Measurements from ENCODE around the gene SMYD2.

DNA sequence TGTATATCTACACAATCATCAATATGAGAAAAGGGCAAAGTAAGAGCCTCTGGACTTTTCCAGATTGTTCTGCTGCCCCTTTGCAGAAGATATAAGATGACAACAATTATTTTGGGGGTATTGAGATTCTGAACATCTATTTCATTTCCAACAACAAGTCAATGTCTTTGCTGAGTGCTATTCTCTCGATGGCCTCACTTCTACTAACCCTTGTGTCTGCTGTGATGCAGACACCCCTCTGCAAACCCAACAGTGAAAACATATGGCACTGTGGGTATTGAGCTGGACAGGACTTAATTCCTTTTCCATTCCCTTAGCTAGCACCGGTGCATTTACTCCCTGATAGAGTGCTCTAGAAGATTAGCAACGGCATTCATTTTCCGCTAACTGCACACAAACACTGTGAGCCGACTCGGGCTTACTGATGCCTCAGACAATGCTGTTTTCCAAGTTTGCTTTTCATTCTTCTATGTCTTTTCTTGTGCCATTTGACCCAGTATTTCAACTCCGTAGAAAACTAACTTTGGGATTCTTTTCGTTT, 33.4 kb upstream of the SMYD2 start:
- TF ChIP-seq FOXM1 (IDR thresholded peaks at IDR 0.05; ENCODE audit: borderline replicate concordance) (no peak), SP1 (IDR thresholded peaks at IDR 0.05) (no peak), CTBP1 (IDR thresholded peaks at IDR 0.05; ENCODE audit: borderline replicate concordance) (no peak), BHLHE40 (IDR thresholded peaks at IDR 0.05; ENCODE audit: borderline replicate concordance) (no peak), FOXA1 (IDR thresholded peaks at IDR 0.05) (no peak), SUZ12 (IDR thresholded peaks at IDR 0.05) (no peak), HDGF (IDR thresholded peaks at IDR 0.05; ENCODE audit: borderline replicate concordance) (no peak), LEF1 (IDR thresholded peaks at IDR 0.05; ENCODE audit: borderline replicate concordance) (no peak)
- TF ChIP-seq, protein P1, sequence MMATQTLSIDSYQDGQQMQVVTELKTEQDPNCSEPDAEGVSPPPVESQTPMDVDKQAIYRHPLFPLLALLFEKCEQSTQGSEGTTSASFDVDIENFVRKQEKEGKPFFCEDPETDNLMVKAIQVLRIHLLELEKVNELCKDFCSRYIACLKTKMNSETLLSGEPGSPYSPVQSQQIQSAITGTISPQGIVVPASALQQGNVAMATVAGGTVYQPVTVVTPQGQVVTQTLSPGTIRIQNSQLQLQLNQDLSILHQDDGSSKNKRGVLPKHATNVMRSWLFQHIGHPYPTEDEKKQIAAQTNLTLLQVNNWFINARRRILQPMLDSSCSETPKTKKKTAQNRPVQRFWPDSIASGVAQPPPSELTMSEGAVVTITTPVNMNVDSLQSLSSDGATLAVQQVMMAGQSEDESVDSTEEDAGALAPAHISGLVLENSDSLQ (IDR thresholded peaks at IDR 0.05) = no peak
